VCaP (cell line): Measurements from ENCODE around the gene TMEM229A.
"Not testable (repeated sequence)": the region's sequence is repeated elsewhere in the genome, so short reads cannot be mapped to it uniquely, and the experiment has no call there.

Experiments used
- H3K27ac ChIP-seq: fragments of 450-650 bp; 2 replicates; pipeline ENCODE4 v1.5.1; 2017
- CTCF ChIP-seq: fragments of 450-650 bp; conservative IDR thresholded peaks from 2 replicates; pipeline ENCODE4 v1.5.1; 2017; ENCODE audit warnings: mild to moderate bottlenecking, moderate library complexity

Gene TMEM229A

GRCh38 chr7:124042826-124043225 lies 10.0 kb upstream of the TMEM229A start:
- TF ChIP-seq CTCF, result no peak
- no peak overlapping the region for H3K27ac ChIP-seq

DNA sequence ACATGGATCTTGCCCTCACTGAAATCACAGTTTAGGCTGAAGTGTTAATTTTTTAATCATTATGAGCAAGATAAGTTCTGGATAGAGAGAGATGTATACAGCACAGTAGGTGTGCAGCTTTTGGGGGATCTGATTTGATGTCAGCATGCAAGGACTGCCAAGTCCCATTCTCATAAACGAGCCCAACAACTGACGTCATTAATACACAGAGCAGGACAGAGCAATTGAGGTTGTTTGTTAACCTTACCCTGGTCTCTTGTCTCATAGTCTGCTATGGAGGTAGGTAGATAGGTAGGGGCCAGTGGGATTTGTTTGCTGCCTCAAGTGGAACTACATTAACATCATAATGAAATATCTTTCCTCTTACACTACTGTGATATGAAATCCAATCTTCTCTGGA lies 8.6 kb upstream of the TMEM229A start:
- H3K27ac ChIP-seq, result no peak overlapping the region
- no peak for TF ChIP-seq CTCF

- H3K27ac ChIP-seq, result not testable (repeated sequence)
These were observed 5.0 kb upstream of the TMEM229A start for GRCh38 chr7:124037902-124038301.

- no peak for TF ChIP-seq CTCF
- H3K27ac ChIP-seq, result no peak overlapping the region
These were observed 2.8 kb upstream of the TMEM229A start for GRCh38 chr7:124035706-124036105.

GRCh38 chr7:124034754-124035100 lies 1.9 kb upstream of the TMEM229A start:
- no peak for TF ChIP-seq CTCF
- no peak overlapping the region for H3K27ac ChIP-seq

GRCh38 chr7:124033807-124034753 lies 1.2 kb upstream of the TMEM229A start:
- peak overlapping the region; percentile 47; the same call in 1 of the 2 replicates for H3K27ac ChIP-seq
- no peak for TF ChIP-seq CTCF

DNA sequence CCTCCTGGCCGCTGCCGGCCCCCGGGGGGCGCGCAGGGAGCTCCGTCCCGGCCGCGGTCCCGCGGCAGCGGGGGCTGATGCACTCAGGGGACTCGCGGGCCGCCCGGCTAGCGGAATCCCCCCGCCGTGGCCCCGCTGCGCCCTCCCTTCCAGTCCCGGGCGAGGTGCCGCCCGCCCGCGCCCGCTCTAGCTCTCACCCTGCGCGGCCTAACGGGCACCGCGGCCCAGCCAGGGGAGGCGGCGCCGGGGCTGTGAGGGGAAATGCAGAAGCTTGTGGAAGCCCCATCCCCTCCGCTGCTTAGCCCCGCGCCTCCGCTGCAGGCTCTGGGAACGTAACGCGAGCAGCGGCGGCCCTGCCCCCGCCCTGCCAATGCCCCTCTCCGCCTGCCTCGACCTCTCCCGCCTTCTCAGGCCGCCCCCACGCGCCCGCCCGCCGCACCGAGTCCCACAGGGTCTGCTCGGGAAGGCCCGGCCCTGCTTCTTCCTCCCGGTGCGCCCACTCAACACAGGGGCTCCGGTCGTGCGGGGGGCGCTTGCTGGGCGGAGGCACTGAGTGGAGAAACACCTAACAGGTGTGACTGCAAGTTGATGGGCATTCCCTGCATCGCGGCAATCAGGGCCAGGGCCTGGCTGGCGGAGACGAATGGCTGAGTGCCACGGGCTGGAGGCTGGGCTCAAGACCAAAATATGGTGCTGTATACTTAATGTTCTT lies 384 bp upstream of the TMEM229A start:
- TF ChIP-seq CTCF, result no peak
- H3K27ac ChIP-seq, result peak overlapping the region; percentile 47

GRCh38 chr7:124031919-124032318 lies 948 bp downstream of the TMEM229A start:
- H3K27ac ChIP-seq, result peak overlapping the region; percentile 47
- no peak for TF ChIP-seq CTCF
